ENCODE measurements around the gene N4BP2L1.

N4BP2L1 gene

DNA sequence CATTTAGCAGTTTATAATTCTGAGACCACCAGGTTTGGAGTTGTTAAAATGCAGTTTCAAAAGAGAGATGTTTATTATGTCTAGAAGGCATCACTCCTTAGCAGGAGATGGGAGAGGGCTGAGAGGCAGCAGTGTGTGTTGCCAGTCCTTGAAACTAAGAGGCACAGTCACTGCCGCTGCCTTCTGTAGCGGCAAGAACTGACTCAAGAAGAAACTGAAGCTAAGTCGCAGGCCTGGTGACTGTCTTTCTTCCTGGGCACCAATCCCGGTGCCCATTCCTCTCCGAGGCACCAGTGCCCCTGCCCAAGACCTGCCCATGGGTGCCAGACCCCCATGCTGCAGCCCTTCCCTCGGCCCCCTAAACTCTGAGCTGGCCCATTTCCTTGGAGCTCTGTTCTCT is 20.1 kb downstream of the N4BP2L1 start:
- DNase-seq (ENCODE audit: low spot score), result no peak
- TF ChIP-seq, protein P1, sequence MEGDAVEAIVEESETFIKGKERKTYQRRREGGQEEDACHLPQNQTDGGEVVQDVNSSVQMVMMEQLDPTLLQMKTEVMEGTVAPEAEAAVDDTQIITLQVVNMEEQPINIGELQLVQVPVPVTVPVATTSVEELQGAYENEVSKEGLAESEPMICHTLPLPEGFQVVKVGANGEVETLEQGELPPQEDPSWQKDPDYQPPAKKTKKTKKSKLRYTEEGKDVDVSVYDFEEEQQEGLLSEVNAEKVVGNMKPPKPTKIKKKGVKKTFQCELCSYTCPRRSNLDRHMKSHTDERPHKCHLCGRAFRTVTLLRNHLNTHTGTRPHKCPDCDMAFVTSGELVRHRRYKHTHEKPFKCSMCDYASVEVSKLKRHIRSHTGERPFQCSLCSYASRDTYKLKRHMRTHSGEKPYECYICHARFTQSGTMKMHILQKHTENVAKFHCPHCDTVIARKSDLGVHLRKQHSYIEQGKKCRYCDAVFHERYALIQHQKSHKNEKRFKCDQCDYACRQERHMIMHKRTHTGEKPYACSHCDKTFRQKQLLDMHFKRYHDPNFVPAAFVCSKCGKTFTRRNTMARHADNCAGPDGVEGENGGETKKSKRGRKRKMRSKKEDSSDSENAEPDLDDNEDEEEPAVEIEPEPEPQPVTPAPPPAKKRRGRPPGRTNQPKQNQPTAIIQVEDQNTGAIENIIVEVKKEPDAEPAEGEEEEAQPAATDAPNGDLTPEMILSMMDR (IDR thresholded peaks at IDR 0.05; ENCODE audit: borderline replicate concordance, control extremely low read depth, extremely low read depth, insufficient read depth, missing control alignments), result no peak
- in situ Hi-C loops (cut with MboI; ENCODE audit: low sequenced_read_pairs, unreplicated experiment), result no loop called here

DNA sequence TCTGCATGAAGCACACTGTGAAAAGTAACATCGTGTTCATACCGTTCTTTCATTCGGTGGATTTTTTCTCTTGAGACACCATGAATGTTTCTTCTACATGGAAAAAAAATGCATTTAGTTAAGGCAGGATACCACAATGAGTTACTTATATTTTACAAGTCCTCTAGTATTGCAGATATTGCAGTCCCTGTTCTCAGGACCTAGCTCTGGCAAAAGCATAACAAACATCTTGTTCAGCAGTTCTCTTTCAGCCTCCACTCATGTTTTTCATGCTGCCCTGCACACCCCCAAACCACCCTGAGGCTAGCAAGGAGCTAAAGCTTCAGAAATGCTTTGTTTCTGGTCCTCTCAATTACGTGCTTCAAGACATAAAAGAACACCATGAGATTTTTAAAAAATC is 24.8 kb downstream of the N4BP2L1 start:
- no peak for DNase-seq (ENCODE audit: low spot score)
- in situ Hi-C loops (cut with MboI; ENCODE audit: low sequenced_read_pairs, unreplicated experiment), result no loop called here
- TF ChIP-seq, protein P1 (IDR thresholded peaks at IDR 0.05; ENCODE audit: borderline replicate concordance, control extremely low read depth, extremely low read depth, insufficient read depth, missing control alignments), result no peak

DNA sequence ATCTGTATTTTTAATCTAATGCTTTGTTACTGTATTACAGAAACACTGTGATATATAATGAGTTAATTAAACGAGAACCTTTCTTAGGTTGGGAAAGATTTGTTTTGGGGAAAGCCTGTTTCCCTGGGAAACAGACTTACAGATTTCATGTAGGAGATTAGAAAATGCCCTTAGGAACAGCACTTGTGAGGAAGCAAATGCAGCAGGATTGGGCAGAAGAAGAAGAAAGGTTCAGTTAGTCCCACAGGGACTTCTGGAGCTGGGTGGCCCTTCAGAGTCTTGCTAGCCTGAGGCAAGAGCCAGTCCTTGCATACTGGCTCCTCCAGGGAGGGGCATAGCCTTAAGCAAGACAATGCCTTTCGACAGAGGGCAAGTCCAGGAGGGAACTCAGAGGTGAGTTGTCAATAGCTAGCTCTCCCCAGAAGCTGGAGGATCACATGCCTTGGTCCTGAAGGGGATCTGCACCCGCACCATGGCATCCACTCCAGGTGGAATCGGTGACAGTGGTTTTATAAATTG is 36.8 kb downstream of the N4BP2L1 start:
- no peak for DNase-seq (ENCODE audit: low spot score)
- in situ Hi-C loops (cut with MboI; ENCODE audit: low sequenced_read_pairs, unreplicated experiment), result no loop called here

DNA sequence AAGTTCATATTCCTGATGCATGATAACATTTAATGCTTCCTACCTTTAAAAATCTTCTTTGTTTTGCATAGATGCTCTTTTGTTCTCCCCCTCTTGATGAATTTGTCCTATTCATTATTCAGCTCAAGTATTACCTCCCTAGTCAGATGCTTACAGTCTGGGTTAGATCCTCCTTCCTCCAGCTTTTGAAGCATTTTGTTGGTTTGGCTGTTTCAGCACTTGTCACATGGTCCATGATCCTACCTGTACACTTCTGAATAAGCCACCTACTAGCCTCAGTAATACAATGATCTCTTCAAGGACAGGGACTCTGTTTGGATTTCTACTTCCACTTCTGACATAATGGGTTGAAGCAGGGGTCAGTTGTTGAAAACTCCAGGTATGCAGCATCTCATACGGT is 37.4 kb downstream of the N4BP2L1 start:
- in situ Hi-C loops (cut with MboI; ENCODE audit: low sequenced_read_pairs, unreplicated experiment), result no loop called here
- TF ChIP-seq, protein P1 (IDR thresholded peaks at IDR 0.05; ENCODE audit: borderline replicate concordance, control extremely low read depth, extremely low read depth, insufficient read depth, missing control alignments), result no peak
- DNase-seq (ENCODE audit: low spot score), result no peak

More for the DNA sequence above, 36.8 kb downstream of the N4BP2L1 start:
- TF ChIP-seq, protein P1 (IDR thresholded peaks at IDR 0.05; ENCODE audit: borderline replicate concordance, control extremely low read depth, extremely low read depth, insufficient read depth, missing control alignments), result no peak

DNA sequence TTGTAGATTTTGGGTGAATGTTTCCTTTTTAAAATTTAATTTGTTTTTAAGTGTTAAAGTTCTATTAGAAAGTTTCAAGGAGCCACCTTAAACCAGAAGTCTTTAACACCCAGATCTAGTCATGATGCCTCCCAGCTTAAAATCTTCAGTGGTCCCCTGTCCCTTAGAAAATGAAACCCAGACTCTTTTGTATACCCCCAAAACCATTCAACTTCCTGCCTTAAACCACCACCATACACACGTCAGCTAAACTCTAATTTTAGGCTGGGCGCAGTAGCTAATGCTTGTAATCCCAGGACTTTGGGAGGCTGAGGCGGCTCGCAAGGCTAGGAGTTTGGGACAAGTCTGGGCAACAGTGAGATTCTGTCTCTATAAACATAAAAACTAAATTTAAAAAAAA is 37.9 kb downstream of the N4BP2L1 start:
- TF ChIP-seq, protein P1 (IDR thresholded peaks at IDR 0.05; ENCODE audit: borderline replicate concordance, control extremely low read depth, extremely low read depth, insufficient read depth, missing control alignments), result no peak
- DNase-seq (ENCODE audit: low spot score), result no peak
- in situ Hi-C loops (cut with MboI; ENCODE audit: low sequenced_read_pairs, unreplicated experiment), result no loop called here

DNA sequence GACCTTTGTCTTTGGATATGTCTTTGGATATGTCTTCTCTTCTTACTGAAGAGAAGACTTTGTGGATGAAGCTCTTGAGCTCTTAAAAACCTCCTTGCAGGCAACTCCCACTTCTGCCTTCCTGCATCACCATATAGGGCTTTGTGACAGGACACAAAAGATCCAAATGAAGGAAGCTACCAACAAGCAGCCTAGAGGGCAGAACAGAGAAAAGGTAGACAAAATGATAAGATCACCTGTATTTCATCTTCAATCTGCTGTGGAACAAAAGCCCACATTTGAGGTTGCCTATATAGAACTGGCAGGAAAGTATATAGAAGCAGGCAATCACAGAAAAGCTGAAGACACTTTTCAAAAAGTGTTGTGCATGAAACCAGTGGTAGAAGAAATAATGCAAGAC is 42.5 kb downstream of the N4BP2L1 start:
- DNase-seq (ENCODE audit: low spot score), result no peak
- TF ChIP-seq, protein P1 (IDR thresholded peaks at IDR 0.05; ENCODE audit: borderline replicate concordance, control extremely low read depth, extremely low read depth, insufficient read depth, missing control alignments), result no peak
- in situ Hi-C loops (cut with MboI; ENCODE audit: low sequenced_read_pairs, unreplicated experiment), result no loop called here

DNA sequence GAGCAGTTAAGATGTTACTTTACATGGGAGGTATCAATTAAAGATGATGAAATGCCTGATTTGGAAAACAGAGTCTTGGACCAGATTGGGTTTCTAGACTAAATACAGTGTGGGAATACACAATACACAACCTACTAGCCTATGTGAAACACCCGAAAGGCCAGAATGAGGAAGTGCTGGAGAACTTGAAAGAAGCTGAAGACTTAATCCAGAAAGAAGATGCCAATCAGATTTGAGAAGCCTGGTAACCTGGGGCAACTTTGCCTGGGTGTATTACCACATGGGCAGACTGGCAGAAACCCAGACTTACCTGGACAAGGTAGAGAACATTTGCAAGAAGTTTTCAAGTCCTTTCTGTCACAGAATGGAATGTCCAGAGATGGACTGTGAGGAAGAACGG is 43.2 kb downstream of the N4BP2L1 start:
- TF ChIP-seq, protein P1 (IDR thresholded peaks at IDR 0.05; ENCODE audit: borderline replicate concordance, control extremely low read depth, extremely low read depth, insufficient read depth, missing control alignments), result no peak
- in situ Hi-C loops (cut with MboI; ENCODE audit: low sequenced_read_pairs, unreplicated experiment), result no loop called here
- no peak for DNase-seq (ENCODE audit: low spot score)

All from GM13976 (cell line).